Peyer's patch (tissue), 4 donors: ENCODE results near the gene RNF152. TPM values are rescaled to one million over a fixed set of nuclear protein-coding genes. Genes with fewer than 3 reads are reported as not detected.

Experiments used
- DNase-seq, 3 donors: peaks; one replicate each; pipeline ENCODE4 v3.0.0-alpha.2; 2017 to 2019
- H3K27ac ChIP-seq, 4 donors: fragments of 200-600 bp; sonication (generic); one replicate each; pipeline ENCODE4 v1.5.1; 2016 to 2019
- H3K27me3 ChIP-seq, 2 donors: fragments of 200-600 bp; sonication (generic); one replicate each; pipeline ENCODE4 v1.5.1; 2019
- H3K36me3 ChIP-seq, 3 donors: fragments of 200-600 bp; sonication (generic); one replicate each; pipeline ENCODE4 v1.5.1; 2016 to 2019
- H3K4me1 ChIP-seq, 4 donors: fragments of 200-600 bp; sonication (generic); one replicate each; pipeline ENCODE4 v1.5.1; 2016 to 2019
- H3K4me3 ChIP-seq, 4 donors: fragments of 200-600 bp; sonication (generic); 1 replicate in 3 of 4; 2 replicates in 1 of 4; pipeline ENCODE4 v1.5.1; 2016 to 2019; ENCODE audit warnings: mild to moderate bottlenecking in 1 of 4
- H3K9me3 ChIP-seq, 4 donors: fragments of 200-600 bp; sonication (generic); one replicate each; pipeline ENCODE4 v1.5.1; 2016 to 2019; ENCODE audit warnings: mild to moderate bottlenecking in 1 of 4
- CTCF ChIP-seq, 6 experiments: fragments of 450-650 bp in 4 of 6; fragments of 200-600 bp in 2 of 6; sonication (generic) in 1 of 6; IDR thresholded peaks; one replicate each; pipeline ENCODE4 v1.5.1; 2017 to 2019; ENCODE audit warnings: antibody characterized with exemption in 6 of 6, mild to moderate bottlenecking in 3 of 6, moderate library complexity in 1 of 6
- POLR2A ChIP-seq, 2 donors: fragments of 450-650 bp; IDR thresholded peaks; one replicate each; pipeline ENCODE4 v1.5.1; 2017; ENCODE audit warnings: antibody characterized with exemption in 2 of 2, mild to moderate bottlenecking in 2 of 2, moderate library complexity in 2 of 2
- total RNA-seq, 4 donors: library from RNA; depleted of rRNA; stranded (reverse); fragments of >200 nt; gene quantifications; one replicate each; pipeline ENCODE4 v1.1.0, GENCODE V29; 2016

The RNF152 gene
- total RNA-seq, 4 donors from 2014 or later, result 17.3 to 185 (median 120) TPM

GRCh38 chr18:61900504-61901281 lies 7.9 kb upstream of the RNF152 start:
- DNase-seq, result no peak
- TF ChIP-seq POLR2A (IDR thresholded peaks at IDR 0.05), result no peak
- TF ChIP-seq CTCF (IDR thresholded peaks at IDR 0.05), result no peak
- Histone ChIP-seq H3K4me1 (peaks cover 0 to 10% (median 0%) of the 10 kb centered on the region in 4 donors), H3K27me3 (no peaks in the 10 kb centered on the region), H3K9me3 (no peaks in the 10 kb centered on the region), H3K4me3 (no peak overlapping the region), H3K36me3 (no peaks in the 10 kb centered on the region), H3K27ac (no peak overlapping the region)

- no peaks in the 10 kb centered on the region for H3K36me3 ChIP-seq
- H3K4me3 ChIP-seq, result no peak overlapping the region
- H3K9me3 ChIP-seq, result no peaks in the 10 kb centered on the region
- H3K27ac ChIP-seq, result peak overlapping the region in 1 of 4 donors; percentile 32
- peak in 2 of 3 donors; percentile 89 for DNase-seq
- H3K4me1 ChIP-seq, result peaks cover 0 to 10% (median 1%) of the 10 kb centered on the region in 4 donors
- TF ChIP-seq POLR2A (IDR thresholded peaks at IDR 0.05), result no peak
- no peak for TF ChIP-seq CTCF (IDR thresholded peaks at IDR 0.05)
- no peaks in the 10 kb centered on the region for H3K27me3 ChIP-seq
These were observed 5.9 kb upstream of the RNF152 start for GRCh38 chr18:61898640-61899101.

GRCh38 chr18:61896757-61897156 lies 4.0 kb upstream of the RNF152 start:
- Histone ChIP-seq H3K27ac (no peak overlapping the region), H3K9me3 (no peaks in the 10 kb centered on the region)
- no peak for TF ChIP-seq CTCF (IDR thresholded peaks at IDR 0.05)
- no peak for TF ChIP-seq POLR2A (IDR thresholded peaks at IDR 0.05)

GRCh38 chr18:61896118-61896517 lies 3.3 kb upstream of the RNF152 start:
- DNase-seq, result no peak
- Histone ChIP-seq H3K27ac (no peak overlapping the region), H3K27me3 (no peaks in the 10 kb centered on the region), H3K4me3 (no peak overlapping the region), H3K4me1 (peaks cover 0 to 17% (median 3%) of the 10 kb centered on the region in 4 donors), H3K36me3 (no peaks in the 10 kb centered on the region), H3K9me3 (no peaks in the 10 kb centered on the region)
- TF ChIP-seq CTCF (IDR thresholded peaks at IDR 0.05) (no peak), POLR2A (IDR thresholded peaks at IDR 0.05) (no peak)

More at GRCh38 chr18:61896757-61897156, 4.0 kb upstream of the RNF152 start:
- DNase-seq, result no peak
- no peaks in the 10 kb centered on the region for H3K27me3 ChIP-seq
- H3K4me3 ChIP-seq, result no peak overlapping the region
- H3K4me1 ChIP-seq, result peaks cover 0 to 12% (median 3%) of the 10 kb centered on the region in 4 donors
- H3K36me3 ChIP-seq, result no peaks in the 10 kb centered on the region

- H3K27me3 ChIP-seq, result no peaks in the 10 kb centered on the region
- peak overlapping the region; percentile 68 to 99 (median 88) for H3K4me3 ChIP-seq
- TF ChIP-seq CTCF (IDR thresholded peaks at IDR 0.05) (no peak), POLR2A (IDR thresholded peaks at IDR 0.05) (no peak)
- H3K27ac ChIP-seq, result peak overlapping the region; percentile 58 to 93 (median 86)
- H3K9me3 ChIP-seq, result no peaks in the 10 kb centered on the region
- H3K36me3 ChIP-seq, result peaks cover 0 to 6% (median 0%) of the 10 kb centered on the region in 3 donors
- no peak for DNase-seq
- peaks cover 0 to 15% (median 3%) of the 10 kb centered on the region in 4 donors for H3K4me1 ChIP-seq
These were observed 2.1 kb upstream of the RNF152 start for GRCh38 chr18:61894751-61895524.
